HepG2 (cell line): ENCODE data around the gene CEP89. TPM values are rescaled to one million over a fixed set of nuclear protein-coding genes. Genes with fewer than 3 reads are reported as not detected.

Experiments used
- AGO2 ChIP-seq: fragments of 200-400 bp; formaldehyde crosslinking; optimal IDR thresholded peaks from 2 replicates; pipeline ENCODE3; 2017; ENCODE audit warnings: mild to moderate bottlenecking, low read depth, low read length, moderate library complexity
- AKAP8 ChIP-seq: sonication (generic); formaldehyde crosslinking; IDR thresholded peaks from 2 replicates; pipeline ENCODE4 v1.5.1; 2020; ENCODE audit warnings: mild to moderate bottlenecking, missing genetic modification reagents
- FLYWCH1 ChIP-seq: sonication (generic); formaldehyde crosslinking; IDR thresholded peaks from 2 replicates; pipeline ENCODE4 v1.8.1; 2023; ENCODE audit warnings: mild to moderate bottlenecking, missing genetic modification reagents
- HMGA1 ChIP-seq: sonication (generic); formaldehyde crosslinking; conservative IDR thresholded peaks from 2 replicates; pipeline ENCODE4 v1.4.0; 2020; ENCODE audit warnings: missing genetic modification reagents
- IKZF1 ChIP-seq: fragments of 450-650 bp; IDR thresholded peaks from 2 replicates; pipeline ENCODE4 v1.7.1; 2016
- KDM4B ChIP-seq: sonication (generic); formaldehyde crosslinking; IDR thresholded peaks from 2 replicates; pipeline ENCODE4 v1.4.0; 2020; ENCODE audit warnings: missing genetic modification reagents
- PHF5A ChIP-seq: IDR thresholded peaks from one replicate; pipeline ENCODE4 v1.6.1; 2018; ENCODE audit warnings: low read depth, missing genetic modification reagents; ENCODE audit not compliant: unreplicated experiment
- SAFB2 ChIP-seq: sonication (generic); formaldehyde crosslinking; IDR thresholded peaks from 2 replicates; pipeline ENCODE4 v1.5.1; 2020; ENCODE audit warnings: missing genetic modification reagents, low read depth, mild to moderate bottlenecking, borderline replicate concordance
- SAP130 ChIP-seq: IDR thresholded peaks from 2 replicates; pipeline ENCODE4 v1.6.1; 2016; ENCODE audit warnings: low read depth
- SNAI1 ChIP-seq: sonication (generic); formaldehyde crosslinking; IDR thresholded peaks from 2 replicates; pipeline ENCODE4 v1.5.0; 2020; ENCODE audit warnings: mild to moderate bottlenecking, missing genetic modification reagents, borderline replicate concordance
- SNAPC5 ChIP-seq: sonication (generic); formaldehyde crosslinking; IDR thresholded peaks from 2 replicates; pipeline ENCODE4 v1.8.1; 2023; ENCODE audit warnings: mild to moderate bottlenecking, missing genetic modification reagents, borderline replicate concordance
- SOX5 ChIP-seq: IDR thresholded peaks from 2 replicates; pipeline ENCODE4 v1.6.1; 2016; ENCODE audit warnings: borderline replicate concordance
- SRF ChIP-seq: IDR thresholded peaks from 2 replicates; pipeline ENCODE4 v1.6.1; 2011; ENCODE audit warnings: mild to moderate bottlenecking, low read depth, low read length, moderate library complexity
- TAF1 ChIP-seq: sonication (generic); formaldehyde crosslinking; IDR thresholded peaks from 2 replicates; pipeline ENCODE4 v1.4.0; 2020; ENCODE audit warnings: missing genetic modification reagents
- U2AF2 ChIP-seq: fragments of 200-400 bp; formaldehyde crosslinking; IDR thresholded peaks from 2 replicates; pipeline ENCODE4 v1.6.1; 2017; ENCODE audit warnings: low read depth, mild to moderate bottlenecking, low read length
- ZNF20 ChIP-seq: sonication (generic); formaldehyde crosslinking; IDR thresholded peaks from 2 replicates; pipeline ENCODE4 v1.4.0; 2020; ENCODE audit warnings: mild to moderate bottlenecking, moderate library complexity, missing genetic modification reagents
- ZNF224 ChIP-seq: sonication (generic); formaldehyde crosslinking; IDR thresholded peaks from 2 replicates; pipeline ENCODE4 v1.5.0; 2020; ENCODE audit warnings: mild to moderate bottlenecking, missing genetic modification reagents
- ZNF256 ChIP-seq: sonication (generic); formaldehyde crosslinking; conservative IDR thresholded peaks from 2 replicates; pipeline ENCODE4 v1.4.0; 2020; ENCODE audit warnings: missing genetic modification reagents
- ZNF432 ChIP-seq: sonication (generic); formaldehyde crosslinking; IDR thresholded peaks from 2 replicates; pipeline ENCODE4 v1.5.0; 2020; ENCODE audit warnings: missing genetic modification reagents, mild to moderate bottlenecking, borderline replicate concordance
- ZNF703 ChIP-seq: sonication (generic); formaldehyde crosslinking; IDR thresholded peaks from 2 replicates; pipeline ENCODE4 v1.5.1; 2020; ENCODE audit warnings: missing genetic modification reagents, mild to moderate bottlenecking, moderate library complexity, borderline replicate concordance
- polyA plus RNA-seq, 8 experiments: library from polyadenylated mRNA; depleted of rRNA in 3 of 8; stranded (reverse) in 7 of 8; unstranded in 1 of 8; fragments of >200 nt; fragmentation: Illumina TruSeq in 4 of 8; extraction: Trizol in 4 of 8; gene quantifications; 2 replicates each; pipeline versions ENCODE4 v1.2.1 to v1.2.3, GENCODE V29; 2011 to 2016; ENCODE audit warnings: low read depth in 4 of 8, missing spikeins in 1 of 8, mixed read lengths in 1 of 8; ENCODE audit not compliant: insufficient read depth in 1 of 8
- total RNA-seq, 5 experiments: library from RNA; depleted of rRNA; stranded (reverse); fragments of >200 nt; fragmentation: Illumina TruSeq; extraction: Trizol; gene quantifications; 2 replicates each; pipeline ENCODE4 v1.2.3, GENCODE V29; 2016; ENCODE audit warnings: low read depth in 1 of 5
- TF ChIP-seq, protein P1 (sequence below): sonication (generic); formaldehyde crosslinking; IDR thresholded peaks from 2 replicates; pipeline ENCODE4 v1.8.1; 2023; ENCODE audit warnings: mild to moderate bottlenecking, missing genetic modification reagents
- TF ChIP-seq, protein P2 (sequence below): sonication (generic); formaldehyde crosslinking; IDR thresholded peaks from 2 replicates; pipeline ENCODE4 v1.9.0; 2021; ENCODE audit warnings: missing genetic modification reagents, borderline replicate concordance

The CEP89 gene
- total and polyA plus RNA-seq, 2 of the 13 experiments (the other 11 are each of a cell fraction or from before 2014, with no cell fraction given): 7.2 to 10.9 TPM

- TF ChIP-seq, protein P1, sequence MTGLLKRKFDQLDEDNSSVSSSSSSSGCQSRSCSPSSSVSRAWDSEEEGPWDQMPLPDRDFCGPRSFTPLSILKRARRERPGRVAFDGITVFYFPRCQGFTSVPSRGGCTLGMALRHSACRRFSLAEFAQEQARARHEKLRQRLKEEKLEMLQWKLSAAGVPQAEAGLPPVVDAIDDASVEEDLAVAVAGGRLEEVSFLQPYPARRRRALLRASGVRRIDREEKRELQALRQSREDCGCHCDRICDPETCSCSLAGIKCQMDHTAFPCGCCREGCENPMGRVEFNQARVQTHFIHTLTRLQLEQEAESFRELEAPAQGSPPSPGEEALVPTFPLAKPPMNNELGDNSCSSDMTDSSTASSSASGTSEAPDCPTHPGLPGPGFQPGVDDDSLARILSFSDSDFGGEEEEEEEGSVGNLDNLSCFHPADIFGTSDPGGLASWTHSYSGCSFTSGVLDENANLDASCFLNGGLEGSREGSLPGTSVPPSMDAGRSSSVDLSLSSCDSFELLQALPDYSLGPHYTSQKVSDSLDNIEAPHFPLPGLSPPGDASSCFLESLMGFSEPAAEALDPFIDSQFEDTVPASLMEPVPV: peak; percentile 99
- TF ChIP-seq SRF: no peak
- no peak for TF ChIP-seq AGO2
- TF ChIP-seq ZNF256 (CRISPR knock-in tag): no peak
- TF ChIP-seq ZNF20 (CRISPR knock-in tag): no peak
- TF ChIP-seq ZNF224 (CRISPR knock-in tag): no peak
- peak; percentile 97; the same call in 1 of the 2 replicates for TF ChIP-seq SNAPC5 (CRISPR knock-in tag)
- TF ChIP-seq KDM4B (CRISPR knock-in tag): no peak
- TF ChIP-seq ZNF703 (CRISPR knock-in tag): no peak
- no peak for TF ChIP-seq IKZF1
- no peak for TF ChIP-seq HMGA1 (CRISPR knock-in tag)
- peak; percentile 39; the same call in 1 of the 2 replicates for TF ChIP-seq TAF1 (CRISPR knock-in tag)
- TF ChIP-seq ZNF432 (CRISPR knock-in tag): no peak
- TF ChIP-seq FLYWCH1: no peak
- TF ChIP-seq SAFB2 (CRISPR knock-in tag): no peak
- TF ChIP-seq SNAI1 (CRISPR knock-in tag): no peak
- peak; percentile 77 for TF ChIP-seq PHF5A
- no peak for TF ChIP-seq AKAP8 (CRISPR knock-in tag)
- no peak for TF ChIP-seq U2AF2
- TF ChIP-seq, protein P2, sequence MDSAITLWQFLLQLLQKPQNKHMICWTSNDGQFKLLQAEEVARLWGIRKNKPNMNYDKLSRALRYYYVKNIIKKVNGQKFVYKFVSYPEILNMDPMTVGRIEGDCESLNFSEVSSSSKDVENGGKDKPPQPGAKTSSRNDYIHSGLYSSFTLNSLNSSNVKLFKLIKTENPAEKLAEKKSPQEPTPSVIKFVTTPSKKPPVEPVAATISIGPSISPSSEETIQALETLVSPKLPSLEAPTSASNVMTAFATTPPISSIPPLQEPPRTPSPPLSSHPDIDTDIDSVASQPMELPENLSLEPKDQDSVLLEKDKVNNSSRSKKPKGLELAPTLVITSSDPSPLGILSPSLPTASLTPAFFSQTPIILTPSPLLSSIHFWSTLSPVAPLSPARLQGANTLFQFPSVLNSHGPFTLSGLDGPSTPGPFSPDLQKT: no peak
- peak; percentile 100 for TF ChIP-seq SAP130 (CRISPR knock-in tag)
- TF ChIP-seq SOX5 (CRISPR knock-in tag): 0 out of 2 replicates have a peak, but pooled peaks have one; percentile 24
Measured at GRCh38 chr19:32971715-32972540, at the start of gene CEP89, which contains the start of gene FAAP24 (continued).
